HL-60 (cell line): ENCODE results near the gene C2orf92.

Experiments used
- DNase-seq, 2 experiments: peaks; one replicate each; pipeline ENCODE4 v3.0.0-alpha.2; 2010 to 2020; ENCODE audit warnings: low read depth in 1 of 2, low spot score in 1 of 2
- H3K27ac ChIP-seq: fragments of 250-450 bp; sonication (Bioruptor Pico); replicated peaks from 2 replicates; pipeline ENCODE4 v1.5.1; 2020; ENCODE audit warnings: mild to moderate bottlenecking, moderate library complexity
- H3K27me3 ChIP-seq: fragments of 250-450 bp; sonication (Bioruptor Pico); 2 replicates; pipeline ENCODE4 v1.5.1; 2021; ENCODE audit warnings: mild to moderate bottlenecking, moderate library complexity; ENCODE audit not compliant: insufficient read depth, poor library complexity, severe bottlenecking
- H3K4me3 ChIP-seq: replicated peaks from 2 replicates; pipeline ENCODE4 v1.5.1; 2011; ENCODE audit warnings: mild to moderate bottlenecking, control low read depth, low read length; ENCODE audit not compliant: insufficient read depth
- CTCF ChIP-seq: IDR thresholded peaks from one replicate; pipeline ENCODE4 v1.5.1; 2011; ENCODE audit warnings: low read length, control low read depth, inconsistent platforms; ENCODE audit not compliant: insufficient read depth
- GABPA ChIP-seq: IDR thresholded peaks from 2 replicates; pipeline ENCODE4 v1.6.1; 2012; ENCODE audit warnings: low read depth
- POLR2AphosphoS5 ChIP-seq: IDR thresholded peaks from 2 replicates; pipeline ENCODE4 v1.6.1; 2012; ENCODE audit warnings: low read depth
- SPI1 ChIP-seq: IDR thresholded peaks from 2 replicates; pipeline ENCODE4 v1.6.1; 2012; ENCODE audit warnings: low read depth, mild to moderate bottlenecking, borderline replicate concordance
- TF ChIP-seq, protein P1 (sequence below): IDR thresholded peaks from 2 replicates; pipeline ENCODE4 v1.6.1; 2012; ENCODE audit warnings: low read depth; ENCODE audit not compliant: insufficient replicate concordance

C2orf92 gene

GRCh38 chr2:97740590-97741182, 71.2 kb downstream of the C2orf92 start:
- TF ChIP-seq, protein P1, sequence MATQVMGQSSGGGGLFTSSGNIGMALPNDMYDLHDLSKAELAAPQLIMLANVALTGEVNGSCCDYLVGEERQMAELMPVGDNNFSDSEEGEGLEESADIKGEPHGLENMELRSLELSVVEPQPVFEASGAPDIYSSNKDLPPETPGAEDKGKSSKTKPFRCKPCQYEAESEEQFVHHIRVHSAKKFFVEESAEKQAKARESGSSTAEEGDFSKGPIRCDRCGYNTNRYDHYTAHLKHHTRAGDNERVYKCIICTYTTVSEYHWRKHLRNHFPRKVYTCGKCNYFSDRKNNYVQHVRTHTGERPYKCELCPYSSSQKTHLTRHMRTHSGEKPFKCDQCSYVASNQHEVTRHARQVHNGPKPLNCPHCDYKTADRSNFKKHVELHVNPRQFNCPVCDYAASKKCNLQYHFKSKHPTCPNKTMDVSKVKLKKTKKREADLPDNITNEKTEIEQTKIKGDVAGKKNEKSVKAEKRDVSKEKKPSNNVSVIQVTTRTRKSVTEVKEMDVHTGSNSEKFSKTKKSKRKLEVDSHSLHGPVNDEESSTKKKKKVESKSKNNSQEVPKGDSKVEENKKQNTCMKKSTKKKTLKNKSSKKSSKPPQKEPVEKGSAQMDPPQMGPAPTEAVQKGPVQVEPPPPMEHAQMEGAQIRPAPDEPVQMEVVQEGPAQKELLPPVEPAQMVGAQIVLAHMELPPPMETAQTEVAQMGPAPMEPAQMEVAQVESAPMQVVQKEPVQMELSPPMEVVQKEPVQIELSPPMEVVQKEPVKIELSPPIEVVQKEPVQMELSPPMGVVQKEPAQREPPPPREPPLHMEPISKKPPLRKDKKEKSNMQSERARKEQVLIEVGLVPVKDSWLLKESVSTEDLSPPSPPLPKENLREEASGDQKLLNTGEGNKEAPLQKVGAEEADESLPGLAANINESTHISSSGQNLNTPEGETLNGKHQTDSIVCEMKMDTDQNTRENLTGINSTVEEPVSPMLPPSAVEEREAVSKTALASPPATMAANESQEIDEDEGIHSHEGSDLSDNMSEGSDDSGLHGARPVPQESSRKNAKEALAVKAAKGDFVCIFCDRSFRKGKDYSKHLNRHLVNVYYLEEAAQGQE = no peak
- TF ChIP-seq GABPA = no peak
- TF ChIP-seq POLR2AphosphoS5 = no peak
- TF ChIP-seq SPI1 = peak; percentile 44; the same call in 1 of the 2 replicates
- TF ChIP-seq CTCF = peak; percentile 89
- DNase-seq = peak; percentile 44 to 57
- no peak overlapping the region for H3K27ac ChIP-seq

DNA sequence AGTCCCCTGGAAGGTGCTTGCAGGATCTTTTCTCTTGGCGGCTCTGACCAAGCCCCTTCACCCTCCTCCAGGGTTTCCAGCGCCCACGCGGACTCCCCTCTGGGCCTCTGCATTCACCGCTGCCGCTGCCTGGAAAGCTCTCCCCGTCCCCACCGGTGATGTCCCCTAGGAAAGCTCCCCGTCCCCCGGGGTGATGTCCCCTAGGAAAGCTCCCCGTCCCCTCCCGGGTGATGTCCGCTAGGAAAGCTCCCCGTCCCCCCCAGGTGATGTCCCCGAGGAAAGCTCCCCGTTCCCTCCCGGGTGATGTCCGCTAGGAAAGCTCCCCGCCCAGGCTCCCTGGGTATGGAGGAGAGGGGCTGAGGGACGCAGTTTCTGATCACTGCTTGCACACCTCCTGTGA, 71.7 kb downstream of the C2orf92 start:
- Histone ChIP-seq H3K27me3 (no peaks in the 10 kb centered on the region), H3K27ac (no peak overlapping the region), H3K4me3 (no peak overlapping the region)
- TF ChIP-seq, protein P1 = no peak
- TF ChIP-seq GABPA (no peak), POLR2AphosphoS5 (no peak), CTCF (no peak), SPI1 (no peak)
- no peak for DNase-seq

More at GRCh38 chr2:97740590-97741182, 71.2 kb downstream of the C2orf92 start:
- no peak overlapping the region for H3K4me3 ChIP-seq
- no peaks in the 10 kb centered on the region for H3K27me3 ChIP-seq

GRCh38 chr2:97741686-97742085, 72.2 kb downstream of the C2orf92 start:
- Histone ChIP-seq H3K27ac (no peak overlapping the region), H3K27me3 (no peaks in the 10 kb centered on the region), H3K4me3 (no peak overlapping the region)
- no peak for DNase-seq
- TF ChIP-seq GABPA (no peak), POLR2AphosphoS5 (no peak), SPI1 (no peak), CTCF (no peak)
- TF ChIP-seq, protein P1 = no peak
